DMS53 treated with DMSO at 0.1 percent for 48 hours (cell line): Measurements from ENCODE around the gene CDC23.
"Not testable (repeated sequence)": the region's sequence is repeated elsewhere in the genome, so short reads cannot be mapped to it uniquely, and the experiment has no call there.

ENCODE experiments used
- DNase-seq: peaks from one replicate; lab custom pipeline; 2025; ENCODE audit not compliant: unreplicated experiment; lab: John Stamatoyannopoulos, UW

The CDC23 gene

GRCh38 chr5:138148811-138149210, 64.3 kb downstream of the CDC23 start:
- no peak for DNase-seq

- not testable (repeated sequence) for DNase-seq
Measured at GRCh38 chr5:138143578-138143977, 69.5 kb downstream of the CDC23 start.

- no peak for DNase-seq
Measured at GRCh38 chr5:138141734-138142133, 71.4 kb downstream of the CDC23 start.

GRCh38 chr5:138140268-138140667, 72.9 kb downstream of the CDC23 start:
- no peak for DNase-seq

GRCh38 chr5:138139781-138140090, 73.4 kb downstream of the CDC23 start:
- DNase-seq: no peak

GRCh38 chr5:138138949-138139780, 74.0 kb downstream of the CDC23 start, which contains the start of gene NME5:
Gene NME5, minus strand, starts transcription at chr5:138139428. Its CDS starts 648 bp downstream, at chr5:138138780.
- DNase-seq: peak; percentile 79
